A673 (cell line): ENCODE results near the gene B4GALT4. TPM values are rescaled to one million over a fixed set of nuclear protein-coding genes. Genes with fewer than 3 reads are reported as not detected.

ENCODE experiments used
- BruUV-seq: library from RNA; stranded (reverse); fragments of 400-500 nt; replicated peaks from 2 replicates; lab custom pipeline; 2021; lab: Mats Ljungman, UMichigan
- CTCF ChIA-PET: fragments of 300-600 bp; sonication (Branson Sonifier 250); formaldehyde crosslinking; loops from one replicate; lab custom pipeline; 2022; ENCODE audit warnings: antibody characterized with exemption; lab: Charles Lee
- POLR2A ChIA-PET: fragments of 300-600 bp; sonication (Branson Sonifier 250); formaldehyde crosslinking; loops from one replicate; lab custom pipeline; 2022; ENCODE audit warnings: antibody characterized with exemption; ENCODE audit not compliant: low non-redundant PET; lab: Charles Lee
- DNase-seq: peaks from one replicate; pipeline ENCODE4 v3.0.0-alpha.2; 2015; ENCODE audit warnings: low spot score
- H3K27ac ChIP-seq: fragments of 200-600 bp; sonication (generic); 2 replicates; pipeline ENCODE4 v1.5.1; 2016; ENCODE audit warnings: mixed run types, low read depth, mild to moderate bottlenecking, mixed read lengths, antibody characterized with exemption, low read length; ENCODE audit not compliant: poor library complexity, severe bottlenecking
- H3K27me3 ChIP-seq: fragments of 200-600 bp; sonication (generic); replicated peaks from 2 replicates; pipeline ENCODE4 v1.6.1; 2017; ENCODE audit warnings: mixed run types, low read depth, mild to moderate bottlenecking, mixed read lengths, antibody characterized with exemption, low read length; ENCODE audit not compliant: insufficient read depth, poor library complexity
- H3K36me3 ChIP-seq: fragments of 200-600 bp; sonication (generic); 2 replicates; pipeline ENCODE4 v1.6.1; 2016; ENCODE audit warnings: mixed run types, mild to moderate bottlenecking, mixed read lengths, antibody characterized with exemption, low read length; ENCODE audit not compliant: insufficient read depth, poor library complexity, severe bottlenecking
- H3K4me1 ChIP-seq: fragments of 200-600 bp; sonication (generic); 2 replicates; pipeline ENCODE4 v1.6.1; 2017; ENCODE audit warnings: mixed run types, mild to moderate bottlenecking, mixed read lengths, antibody characterized with exemption, low read length; ENCODE audit not compliant: insufficient read depth, poor library complexity, severe bottlenecking
- H3K4me3 ChIP-seq: fragments of 200-600 bp; sonication (generic); 2 replicates; pipeline ENCODE4 v1.5.1; 2016; ENCODE audit warnings: low read depth, mixed run types, mild to moderate bottlenecking, mixed read lengths, low read length; ENCODE audit not compliant: poor library complexity, severe bottlenecking
- H3K9me3 ChIP-seq: fragments of 200-600 bp; sonication (generic); 2 replicates; pipeline ENCODE4 v1.6.1; 2016; ENCODE audit warnings: mixed run types, low read depth, mild to moderate bottlenecking, mixed read lengths, antibody characterized with exemption, low read length; ENCODE audit not compliant: poor library complexity, severe bottlenecking
- CTCF ChIP-seq: fragments of 300-800, 200-600 bp; sonication (generic); conservative IDR thresholded peaks from 2 replicates; pipeline ENCODE4 v1.5.1; 2017; ENCODE audit warnings: low read depth, mild to moderate bottlenecking, antibody characterized with exemption, low read length, moderate library complexity, mixed read lengths
- EZH2 ChIP-seq: fragments of 200-600 bp; sonication (generic); IDR thresholded peaks from 2 replicates; pipeline ENCODE4 v1.6.1; 2017; ENCODE audit warnings: borderline replicate concordance, low read depth, mild to moderate bottlenecking, mixed read lengths, antibody characterized with exemption, low read length; ENCODE audit not compliant: poor library complexity, severe bottlenecking
- intact Hi-C: fragments of 100-400 bp; cut with micrococcal nuclease; formaldehyde crosslinking; loops from one replicate; pipeline ENCODE4 v1.10.0; 2022; ENCODE audit not compliant: unreplicated experiment
- total RNA-seq: library from RNA; stranded (reverse); gene quantifications from 2 replicates; pipeline ENCODE4 v1.2.3, GENCODE V29; 2021

The B4GALT4 gene
- total RNA-seq, 1 experiment from 2014 or later, result 10.8 TPM

GRCh38 chr3:119261055-119261454 lies 20.4 kb upstream of the B4GALT4 start:
- TF ChIP-seq CTCF (no peak), EZH2 (no peak)
- no peak overlapping the region for H3K4me3 ChIP-seq
- ChIA-PET POLR2A (no interaction called here), CTCF (no interaction called here)
- no peak overlapping the region for H3K27ac ChIP-seq
- no peaks in the 10 kb centered on the region for H3K4me1 ChIP-seq
- intact Hi-C loops, result no loop called here
- no TSS peak for BruUV-seq
- H3K27me3 ChIP-seq, result no peaks in the 10 kb centered on the region
- no peaks in the 10 kb centered on the region for H3K9me3 ChIP-seq
- no peak for DNase-seq
- H3K36me3 ChIP-seq, result no peaks in the 10 kb centered on the region

- H3K27me3 ChIP-seq, result no peaks in the 10 kb centered on the region
- DNase-seq, result no peak
- no peaks in the 10 kb centered on the region for H3K4me1 ChIP-seq
- no peaks in the 10 kb centered on the region for H3K9me3 ChIP-seq
- no peak overlapping the region for H3K4me3 ChIP-seq
- H3K36me3 ChIP-seq, result no peaks in the 10 kb centered on the region
- TF ChIP-seq EZH2 (no peak), CTCF (no peak)
- intact Hi-C loops, result no loop called here
- no peak overlapping the region for H3K27ac ChIP-seq
- POLR2A ChIA-PET, result no interaction called here
- CTCF ChIA-PET, result no interaction called here
- no TSS peak for BruUV-seq
These were observed 19.1 kb upstream of the B4GALT4 start for GRCh38 chr3:119259821-119260220.

- Histone ChIP-seq H3K4me1 (no peaks in the 10 kb centered on the region), H3K27me3 (no peaks in the 10 kb centered on the region), H3K27ac (no peak overlapping the region), H3K4me3 (no peak overlapping the region), H3K9me3 (no peaks in the 10 kb centered on the region), H3K36me3 (no peaks in the 10 kb centered on the region)
- no TSS peak for BruUV-seq
- no peak for DNase-seq
- intact Hi-C loops, result no loop called here
- ChIA-PET POLR2A (no interaction called here), CTCF (no interaction called here)
- TF ChIP-seq EZH2 (no peak), CTCF (no peak)
These were observed 18.2 kb upstream of the B4GALT4 start for GRCh38 chr3:119258915-119259314.
